ENCODE measurements around the gene DNAH17.

The DNAH17 gene

GRCh38 chr17:78409191-78409928, 167.8 kb downstream of the DNAH17 start (continued):
- TF ChIP-seq, protein P1, sequence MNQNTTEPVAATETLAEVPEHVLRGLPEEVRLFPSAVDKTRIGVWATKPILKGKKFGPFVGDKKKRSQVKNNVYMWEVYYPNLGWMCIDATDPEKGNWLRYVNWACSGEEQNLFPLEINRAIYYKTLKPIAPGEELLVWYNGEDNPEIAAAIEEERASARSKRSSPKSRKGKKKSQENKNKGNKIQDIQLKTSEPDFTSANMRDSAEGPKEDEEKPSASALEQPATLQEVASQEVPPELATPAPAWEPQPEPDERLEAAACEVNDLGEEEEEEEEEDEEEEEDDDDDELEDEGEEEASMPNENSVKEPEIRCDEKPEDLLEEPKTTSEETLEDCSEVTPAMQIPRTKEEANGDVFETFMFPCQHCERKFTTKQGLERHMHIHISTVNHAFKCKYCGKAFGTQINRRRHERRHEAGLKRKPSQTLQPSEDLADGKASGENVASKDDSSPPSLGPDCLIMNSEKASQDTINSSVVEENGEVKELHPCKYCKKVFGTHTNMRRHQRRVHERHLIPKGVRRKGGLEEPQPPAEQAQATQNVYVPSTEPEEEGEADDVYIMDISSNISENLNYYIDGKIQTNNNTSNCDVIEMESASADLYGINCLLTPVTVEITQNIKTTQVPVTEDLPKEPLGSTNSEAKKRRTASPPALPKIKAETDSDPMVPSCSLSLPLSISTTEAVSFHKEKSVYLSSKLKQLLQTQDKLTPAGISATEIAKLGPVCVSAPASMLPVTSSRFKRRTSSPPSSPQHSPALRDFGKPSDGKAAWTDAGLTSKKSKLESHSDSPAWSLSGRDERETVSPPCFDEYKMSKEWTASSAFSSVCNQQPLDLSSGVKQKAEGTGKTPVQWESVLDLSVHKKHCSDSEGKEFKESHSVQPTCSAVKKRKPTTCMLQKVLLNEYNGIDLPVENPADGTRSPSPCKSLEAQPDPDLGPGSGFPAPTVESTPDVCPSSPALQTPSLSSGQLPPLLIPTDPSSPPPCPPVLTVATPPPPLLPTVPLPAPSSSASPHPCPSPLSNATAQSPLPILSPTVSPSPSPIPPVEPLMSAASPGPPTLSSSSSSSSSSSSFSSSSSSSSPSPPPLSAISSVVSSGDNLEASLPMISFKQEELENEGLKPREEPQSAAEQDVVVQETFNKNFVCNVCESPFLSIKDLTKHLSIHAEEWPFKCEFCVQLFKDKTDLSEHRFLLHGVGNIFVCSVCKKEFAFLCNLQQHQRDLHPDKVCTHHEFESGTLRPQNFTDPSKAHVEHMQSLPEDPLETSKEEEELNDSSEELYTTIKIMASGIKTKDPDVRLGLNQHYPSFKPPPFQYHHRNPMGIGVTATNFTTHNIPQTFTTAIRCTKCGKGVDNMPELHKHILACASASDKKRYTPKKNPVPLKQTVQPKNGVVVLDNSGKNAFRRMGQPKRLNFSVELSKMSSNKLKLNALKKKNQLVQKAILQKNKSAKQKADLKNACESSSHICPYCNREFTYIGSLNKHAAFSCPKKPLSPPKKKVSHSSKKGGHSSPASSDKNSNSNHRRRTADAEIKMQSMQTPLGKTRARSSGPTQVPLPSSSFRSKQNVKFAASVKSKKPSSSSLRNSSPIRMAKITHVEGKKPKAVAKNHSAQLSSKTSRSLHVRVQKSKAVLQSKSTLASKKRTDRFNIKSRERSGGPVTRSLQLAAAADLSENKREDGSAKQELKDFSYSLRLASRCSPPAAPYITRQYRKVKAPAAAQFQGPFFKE (tag by site-specific recombination; IDR thresholded peaks at IDR 0.05; ENCODE audit: borderline replicate concordance): no peak
- TF ChIP-seq ZNF221 (tag by site-specific recombination; IDR thresholded peaks at IDR 0.05; ENCODE audit: borderline replicate concordance): no peak
- TF ChIP-seq ZNF555 (tag by site-specific recombination; conservative IDR thresholded peaks at IDR 0.05): no peak
- TF ChIP-seq PATZ1 (tag by site-specific recombination; IDR thresholded peaks at IDR 0.05): 0 out of 2 replicates have a peak, but pooled peaks have one; percentile 23
- TF ChIP-seq ZNF394 (tag by site-specific recombination; IDR thresholded peaks at IDR 0.05; ENCODE audit: borderline replicate concordance): no peak

DNA sequence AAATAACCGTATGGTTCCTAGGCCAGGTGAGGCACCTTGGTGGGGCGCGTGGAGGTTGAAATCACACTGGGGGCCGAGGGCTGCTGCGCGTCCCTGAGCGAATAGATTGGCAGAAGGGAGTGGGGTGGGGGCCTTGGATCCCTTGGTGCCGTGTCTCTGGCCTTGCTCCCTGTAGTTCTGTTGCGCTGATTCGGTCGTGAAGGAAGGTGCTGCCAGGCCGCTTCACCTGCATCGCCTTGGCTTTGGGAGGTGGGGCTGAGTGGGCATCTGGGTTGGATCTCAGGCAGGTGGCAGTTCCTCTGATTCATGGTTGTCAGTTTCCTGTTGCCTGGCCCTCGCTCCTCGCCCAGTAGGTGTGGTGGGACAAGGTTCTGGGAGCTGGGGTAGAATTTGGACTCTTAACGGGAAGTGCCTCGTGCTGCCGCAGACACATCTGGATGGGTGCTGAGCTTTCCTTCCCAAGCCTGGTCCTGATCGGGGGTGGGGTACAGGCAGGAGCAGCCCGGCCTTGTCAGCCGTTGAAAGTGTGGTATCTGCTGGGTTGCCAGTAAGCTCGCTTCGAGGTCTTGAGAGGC, 168.6 kb downstream of the DNAH17 start:
- Histone ChIP-seq H3K4me1 (ENCODE audit: control insufficient read depth, insufficient read depth, low read length) (peaks cover 10% of the 10 kb centered on the region), H3K4me3 (ENCODE audit: low read depth, low read length) (no peak overlapping the region), H3K27ac (ENCODE audit: extremely low read depth, low read depth, low read length) (no peak overlapping the region), H3K36me3 (ENCODE audit: control insufficient read depth in 2 of 2, insufficient read depth in 1 of 2, low read length in 2 of 2) (peaks cover 13 to 81% of the 10 kb centered on the region in 2 experiments; a peak in 2 of 3 replicates), H3K9me3 (ENCODE audit: control insufficient read depth, insufficient read depth, low read depth, low read length) (no peaks in the 10 kb centered on the region)
- ChIA-PET POLR2A (interaction anchor here (0.9 kb wide), 1 partner anchor 48 kb away, joined by 3 read pairs; no protein-coding TSS in a partner anchor), CTCF (interaction anchor here (0.5 to 1.5 kb wide), 3 partner anchors 13 to 101 kb away, joined by 3 to 9 read pairs (median 3); no protein-coding TSS in a partner anchor)
- no peak for TF ChIP-seq ZNF585B (tag by site-specific recombination; IDR thresholded peaks at IDR 0.05)
- no peak for TF ChIP-seq ZNF362 (tag by site-specific recombination; IDR thresholded peaks at IDR 0.05)
- TF ChIP-seq IKZF3 (tag by site-specific recombination; IDR thresholded peaks at IDR 0.05): no peak
- no peak for TF ChIP-seq ZNF624 (tag by site-specific recombination; IDR thresholded peaks at IDR 0.05)
- TF ChIP-seq ZNF777 (tag by site-specific recombination; IDR thresholded peaks at IDR 0.05; ENCODE audit: borderline replicate concordance): no peak
- no peak for TF ChIP-seq ZNF10 (tag by site-specific recombination; IDR thresholded peaks at IDR 0.05)
- no peak for TF ChIP-seq ZNF645 (tag by site-specific recombination; IDR thresholded peaks at IDR 0.05)
- TF ChIP-seq MZF1 (tag by site-specific recombination; IDR thresholded peaks at IDR 0.05; ENCODE audit: borderline replicate concordance): no peak
- TF ChIP-seq CTCF (tag by site-specific recombination; IDR thresholded peaks at IDR 0.05): no peak
- no peak for TF ChIP-seq ZNF19 (tag by site-specific recombination; IDR thresholded peaks at IDR 0.05; ENCODE audit: low read depth)
- TF ChIP-seq ZNF404 (tag by site-specific recombination; IDR thresholded peaks at IDR 0.05): no peak
- TF ChIP-seq ZNF561 (tag by site-specific recombination; IDR thresholded peaks at IDR 0.05; ENCODE audit: borderline replicate concordance): no peak
- no peak for TF ChIP-seq ZNF623 (tag by site-specific recombination; IDR thresholded peaks at IDR 0.05)
- TF ChIP-seq PATZ1 (tag by site-specific recombination; IDR thresholded peaks at IDR 0.05): no peak

Measured in HEK293 (cell line).